Keratinocyte (primary cell): ENCODE data around the gene CAMK2D. TPM values are rescaled to one million over a fixed set of nuclear protein-coding genes. Genes with fewer than 3 reads are reported as not detected.

Experiments
- DNase-seq: peaks from one replicate; pipeline ENCODE4 v3.0.0-alpha.2; 2011; ENCODE audit warnings: low read depth, missing footprints, low spot score
- FAIRE-seq: peaks from 2 replicates; lab custom pipeline; 2011; peaks lifted over from hg19 to GRCh38; lab: Jason Lieb, UNC
- H2AFZ ChIP-seq: 2 replicates; pipeline ENCODE4 v1.6.0; 2012; ENCODE audit warnings: low read length, control low read depth, inconsistent platforms; ENCODE audit not compliant: control insufficient read depth
- H3K27ac ChIP-seq: 2 replicates; pipeline ENCODE4 v1.5.1; 2011; ENCODE audit warnings: low read length; ENCODE audit not compliant: control insufficient read depth, insufficient read depth
- H3K27me3 ChIP-seq: 3 replicates; pipeline ENCODE4 v1.6.0; 2011; ENCODE audit warnings: low read length; ENCODE audit not compliant: control insufficient read depth, insufficient read depth; ENCODE audit errors: extremely low read depth
- H3K36me3 ChIP-seq, 2 experiments: 2 replicates in 1 of 2; 3 replicates in 1 of 2; pipeline ENCODE4 v1.5.1; 2011; ENCODE audit warnings: low read length in 2 of 2, mild to moderate bottlenecking in 1 of 2; ENCODE audit not compliant: control insufficient read depth in 2 of 2, insufficient read depth in 2 of 2; ENCODE audit errors: extremely low read depth in 1 of 2
- H3K4me1 ChIP-seq: 3 replicates; pipeline ENCODE4 v1.5.1; 2011; ENCODE audit warnings: low read length; ENCODE audit not compliant: control insufficient read depth, insufficient read depth; ENCODE audit errors: extremely low read depth
- H3K4me2 ChIP-seq: 3 replicates; pipeline ENCODE4 v1.6.0; 2011; ENCODE audit warnings: low read depth, low read length; ENCODE audit not compliant: control insufficient read depth, insufficient read depth; ENCODE audit errors: extremely low read depth
- H3K4me3 ChIP-seq, 3 experiments: fragments of 200-600 bp in 1 of 3; sonication (generic) in 1 of 3; 2 replicates in 2 of 3; 3 replicates in 1 of 3; pipeline ENCODE4 v1.5.1; 2011 to 2016; ENCODE audit warnings: low read length in 3 of 3, mild to moderate bottlenecking in 3 of 3, control low read depth in 2 of 3, inconsistent platforms in 1 of 3, low read depth in 1 of 3, mixed read lengths in 1 of 3, mixed run types in 1 of 3, moderate library complexity in 1 of 3; ENCODE audit not compliant: control insufficient read depth in 2 of 3, insufficient read depth in 2 of 3; ENCODE audit errors: extremely low read depth in 1 of 3
- H3K79me2 ChIP-seq: 2 replicates; pipeline ENCODE4 v1.6.0; 2012; ENCODE audit warnings: low read length; ENCODE audit not compliant: control insufficient read depth, insufficient read depth
- H3K9ac ChIP-seq: 3 replicates; pipeline ENCODE4 v1.6.0; 2011; ENCODE audit warnings: low read length; ENCODE audit not compliant: control insufficient read depth, insufficient read depth; ENCODE audit errors: extremely low read depth
- H3K9me1 ChIP-seq: 3 replicates; pipeline ENCODE4 v1.6.0; 2011; ENCODE audit warnings: low read length; ENCODE audit not compliant: control insufficient read depth, insufficient read depth; ENCODE audit errors: extremely low read depth
- H3K9me3 ChIP-seq: 2 replicates; pipeline ENCODE4 v1.5.1; 2012; ENCODE audit warnings: low read depth, low read length; ENCODE audit not compliant: control insufficient read depth
- H4K20me1 ChIP-seq: 3 replicates; pipeline ENCODE4 v1.6.0; 2011; ENCODE audit warnings: low read length; ENCODE audit not compliant: control insufficient read depth, insufficient read depth; ENCODE audit errors: extremely low read depth
- CTCF ChIP-seq, 3 experiments: IDR thresholded peaks in 1 of 3; conservative IDR thresholded peaks in 1 of 3; optimal IDR thresholded peaks in 1 of 3; 2 replicates in 2 of 3; 3 replicates in 1 of 3; pipeline versions ENCODE3 to v1.5.1; 2011; ENCODE audit warnings: low read length in 3 of 3, mild to moderate bottlenecking in 3 of 3, moderate library complexity in 2 of 3, control low read depth in 1 of 3, inconsistent platforms in 1 of 3; ENCODE audit not compliant: insufficient read depth in 2 of 3; ENCODE audit errors: extremely low read depth in 1 of 3
- EZH2 ChIP-seq: IDR thresholded peaks from one replicate; pipeline ENCODE4 v1.6.1; 2012; ENCODE audit warnings: inconsistent platforms, mild to moderate bottlenecking, low read length, moderate library complexity
- dilution Hi-C: fragments of 300-500 bp; cut with MboI; formaldehyde crosslinking; loops from one replicate; pipeline ENCODE4 v1.7.0; 2020; ENCODE audit warnings: low sequenced_read_pairs; ENCODE audit not compliant: extremely low pct_ligation_motif_present
- polyA plus RNA-seq, 5 experiments: library from polyadenylated mRNA; depleted of rRNA in 3 of 5; stranded (reverse) in 3 of 5; stranded (forward) in 1 of 5; unstranded in 1 of 5; fragments of >200 nt; gene quantifications; 1 replicate in 1 of 5; 2 replicates in 3 of 5; 3 replicates in 1 of 5; pipeline versions ENCODE4 v1.2.1 to v1.2.3, GENCODE V29; 2011 to 2012; ENCODE audit warnings: missing spikeins in 2 of 5, low read depth in 1 of 5, low replicate concordance in 1 of 5

CAMK2D gene
- polyA plus RNA-seq, 1 donor (not counting 4 experiments of a cell fraction or from before 2014, with no cell fraction given): 18.8 TPM

- H3K79me2 ChIP-seq: peaks cover 28% of the 10 kb centered on the region
Observed at GRCh38 chr4:113760094-113760794, 1.3 kb downstream of the CAMK2D start.

GRCh38 chr4:113759696-113760093, 1.8 kb downstream of the CAMK2D start:
- peak overlapping the region; percentile 90 for H2AFZ ChIP-seq
- H3K9me3 ChIP-seq: no peaks in the 10 kb centered on the region
- peak overlapping the region; percentile 95 for H3K4me2 ChIP-seq
- no peaks in the 10 kb centered on the region for H3K27me3 ChIP-seq
- no peaks in the 10 kb centered on the region for H3K9me1 ChIP-seq
- FAIRE-seq (no peak), DNase-seq (no peak)
- dilution Hi-C loops: no loop called here
- H4K20me1 ChIP-seq: no peaks in the 10 kb centered on the region
- peak overlapping the region; percentile 98 for H3K27ac ChIP-seq
- H3K79me2 ChIP-seq: peaks cover 28% of the 10 kb centered on the region
- TF ChIP-seq EZH2: no peak
- no peak for TF ChIP-seq CTCF (optimal IDR thresholded peaks at IDR 0.05 in 1 of 3, IDR thresholded peaks at IDR 0.05 in 1 of 3, conservative IDR thresholded peaks at IDR 0.05 in 1 of 3; ENCODE audit: extremely low read depth in 1 of 3, insufficient read depth in 2 of 3, low read length in 3 of 3)
- H3K4me1 ChIP-seq: peaks cover 22% of the 10 kb centered on the region
- H3K9ac ChIP-seq: peak overlapping the region; percentile 96
- H3K4me3 ChIP-seq: peak overlapping the region; percentile 75 to 90 (median 82)
- H3K36me3 ChIP-seq: no peaks in the 10 kb centered on the region

More at GRCh38 chr4:113760094-113760794, 1.3 kb downstream of the CAMK2D start:
- Histone ChIP-seq H3K27me3 (no peaks in the 10 kb centered on the region), H3K9me1 (no peaks in the 10 kb centered on the region), H3K4me3 (peak overlapping the region; percentile 75 to 90 (median 82)), H4K20me1 (no peaks in the 10 kb centered on the region), H3K9ac (peak overlapping the region; percentile 96), H3K9me3 (no peaks in the 10 kb centered on the region), H3K4me2 (peak overlapping the region; percentile 95), H3K36me3 (no peaks in the 10 kb centered on the region), H2AFZ (peak overlapping the region; percentile 90), H3K4me1 (peaks cover 22% of the 10 kb centered on the region), H3K27ac (peak overlapping the region; percentile 98)
- FAIRE-seq (peak; percentile 63), DNase-seq (no peak)
- dilution Hi-C loops: no loop called here
- TF ChIP-seq CTCF (optimal IDR thresholded peaks at IDR 0.05 in 1 of 3, IDR thresholded peaks at IDR 0.05 in 1 of 3, conservative IDR thresholded peaks at IDR 0.05 in 1 of 3; ENCODE audit: extremely low read depth in 1 of 3, insufficient read depth in 2 of 3, low read length in 3 of 3): no peak
- no peak for TF ChIP-seq EZH2
